HCT116 (cell line): ENCODE results near the gene CPTP. TPM values are rescaled to one million over a fixed set of nuclear protein-coding genes. Genes with fewer than 3 reads are reported as not detected.

Experiments used
- ATAC-seq: fragments of 200-7000 bp; cut with Tn5 transposase; 2 replicates; pipeline ENCODE4 v1.9.1; 2020; ENCODE audit warnings: mild to moderate bottlenecking, moderate library complexity
- BruUV-seq: library from RNA; stranded (reverse); fragments of 400-500 nt; replicated peaks from 2 replicates; lab custom pipeline; 2021; lab: Mats Ljungman, UMichigan
- CTCF ChIA-PET: fragments of 300-600 bp; sonication (Branson Sonifier 250); formaldehyde crosslinking; loops from one replicate; lab custom pipeline; 2021; ENCODE audit warnings: antibody characterized with exemption; lab: Charles Lee
- POLR2A ChIA-PET: fragments of 300-600, 350-600 bp; sonication (Branson Sonifier 250); formaldehyde crosslinking; loops from one replicate; lab custom pipeline; 2021; ENCODE audit warnings: antibody characterized with exemption; lab: Charles Lee
- RAD21 ChIA-PET, 2 experiments: fragments of 300-600 bp; sonication (Branson Sonifier 250); formaldehyde crosslinking; loops; one replicate each; lab custom pipeline; 2023; ENCODE audit warnings: low total read pairs in 2 of 2; ENCODE audit not compliant: uncharacterized antibody in 2 of 2, unreplicated experiment in 2 of 2, low non-redundant PET in 1 of 2; lab: Charles Lee
- DNase-seq: peaks from one replicate; pipeline ENCODE4 v3.0.0-alpha.2; 2010; ENCODE audit warnings: low read depth, low spot score
- H2AFZ ChIP-seq: fragments of 200-600 bp; shearing (Covaris generic), sonication (generic); 2 replicates; pipeline ENCODE4 v1.6.1; 2017; ENCODE audit warnings: low read depth, mixed run types, mixed read lengths, antibody characterized with exemption, low read length; ENCODE audit not compliant: poor library complexity, severe bottlenecking
- H3K27ac ChIP-seq: 2 replicates; pipeline ENCODE4 v1.5.1; 2012; ENCODE audit warnings: low read depth, low read length
- H3K27me3 ChIP-seq: fragments of 200-600 bp; sonication (generic); 2 replicates; pipeline ENCODE4 v1.6.1; 2016; ENCODE audit warnings: mixed run types, low read length, mixed read lengths; ENCODE audit not compliant: insufficient read depth
- H3K36me3 ChIP-seq, 2 experiments: fragments of 200-500 bp in 1 of 2; fragments of 200-600 bp in 1 of 2; sonication (Bioruptor generic) in 1 of 2; sonication (generic) in 1 of 2; 2 replicates each; pipeline versions ENCODE4 v1.5.1 to v1.6.1; 2014 to 2016; ENCODE audit warnings: low read length in 2 of 2, inconsistent platforms in 1 of 2, mixed read lengths in 1 of 2, mixed run types in 1 of 2; ENCODE audit not compliant: insufficient read depth in 2 of 2, control insufficient read depth in 1 of 2
- H3K4me1 ChIP-seq, 2 experiments: fragments of 200-600 bp in 1 of 2; sonication (generic) in 1 of 2; 2 replicates each; pipeline versions ENCODE4 v1.5.1 to v1.6.1; 2012 to 2017; ENCODE audit warnings: low read length in 2 of 2, inconsistent platforms in 1 of 2, mild to moderate bottlenecking in 1 of 2, mixed read lengths in 1 of 2, mixed run types in 1 of 2, moderate library complexity in 1 of 2; ENCODE audit not compliant: insufficient read depth in 2 of 2, control insufficient read depth in 1 of 2
- H3K4me2 ChIP-seq: fragments of 200-600 bp; sonication (generic); 2 replicates; pipeline ENCODE4 v1.6.1; 2017; ENCODE audit warnings: mixed run types, low read length, mixed read lengths
- H3K4me3 ChIP-seq, 2 experiments: fragments of 200-600 bp in 1 of 2; sonication (generic) in 1 of 2; replicated peaks in 1 of 2; 2 replicates each; pipeline ENCODE4 v1.5.1; 2011 to 2016; ENCODE audit warnings: low read length in 2 of 2, control low read depth in 1 of 2, low read depth in 1 of 2, mild to moderate bottlenecking in 1 of 2, mixed read lengths in 1 of 2, mixed run types in 1 of 2
- H3K79me2 ChIP-seq: fragments of 200-600 bp; sonication (generic); 2 replicates; pipeline ENCODE4 v1.6.1; 2017; ENCODE audit warnings: mild to moderate bottlenecking, mixed run types, low read length, moderate library complexity, mixed read lengths; ENCODE audit not compliant: insufficient read depth
- H3K9ac ChIP-seq: fragments of 200-600 bp; sonication (generic); 2 replicates; pipeline ENCODE4 v1.6.1; 2016; ENCODE audit warnings: low read length, mixed read lengths
- H3K9me2 ChIP-seq: fragments of 200-600 bp; sonication (generic), shearing (Covaris generic); 2 replicates; pipeline ENCODE4 v1.6.1; 2017; ENCODE audit warnings: mixed run types, mild to moderate bottlenecking, moderate library complexity; ENCODE audit not compliant: insufficient read depth
- H3K9me3 ChIP-seq, 2 experiments: fragments of 200-500 bp in 1 of 2; fragments of 200-600 bp in 1 of 2; sonication (Bioruptor generic) in 1 of 2; sonication (generic) in 1 of 2; 2 replicates each; pipeline ENCODE4 v1.6.1; 2014 to 2017; ENCODE audit warnings: low read length in 2 of 2, mixed read lengths in 2 of 2, inconsistent platforms in 1 of 2, low read depth in 1 of 2, mild to moderate bottlenecking in 1 of 2, mixed run types in 1 of 2, moderate library complexity in 1 of 2; ENCODE audit not compliant: control insufficient read depth in 1 of 2, insufficient read depth in 1 of 2
- H4K20me1 ChIP-seq: fragments of 200-600 bp; sonication (generic), shearing (Covaris generic); 2 replicates; pipeline ENCODE4 v1.6.1; 2017; ENCODE audit warnings: mixed run types, mild to moderate bottlenecking, moderate library complexity; ENCODE audit not compliant: insufficient read depth
- CBX3 ChIP-seq: IDR thresholded peaks from 2 replicates; pipeline ENCODE4 v1.6.1; 2012; ENCODE audit warnings: low read depth
- CEBPB ChIP-seq: IDR thresholded peaks from 2 replicates; pipeline ENCODE4 v1.6.1; 2012; ENCODE audit warnings: low read depth
- EZH2 ChIP-seq: fragments of 200-600 bp; sonication (generic); IDR thresholded peaks from 2 replicates; pipeline ENCODE4 v1.6.1; 2017; ENCODE audit warnings: antibody characterized with exemption, mixed run types
- FOSL1 ChIP-seq: IDR thresholded peaks from 2 replicates; pipeline ENCODE4 v1.6.1; 2012; ENCODE audit warnings: low read depth
- JUND ChIP-seq: IDR thresholded peaks from 2 replicates; pipeline ENCODE4 v1.6.1; 2012
- POLR2AphosphoS5 ChIP-seq: IDR thresholded peaks from 2 replicates; pipeline ENCODE4 v1.6.1; 2011; ENCODE audit warnings: mild to moderate bottlenecking, low read depth, low read length, moderate library complexity
- RAD21 ChIP-seq: IDR thresholded peaks from 2 replicates; pipeline ENCODE4 v1.6.1; 2012; ENCODE audit warnings: low read depth, mild to moderate bottlenecking
- SRF ChIP-seq: IDR thresholded peaks from 2 replicates; pipeline ENCODE4 v1.6.1; 2012; ENCODE audit warnings: low read depth
- TCF7L2 ChIP-seq: IDR thresholded peaks from 2 replicates; pipeline ENCODE4 v1.7.0; 2011; ENCODE audit warnings: borderline replicate concordance, inconsistent platforms; ENCODE audit not compliant: insufficient read depth, insufficient read length; ENCODE audit errors: extremely low read depth
- YY1 ChIP-seq: IDR thresholded peaks from 2 replicates; pipeline ENCODE4 v1.6.1; 2011; ENCODE audit warnings: low read length, low read depth, moderate library complexity, mild to moderate bottlenecking; ENCODE audit not compliant: insufficient replicate concordance; ENCODE audit errors: extremely low read depth
- intact Hi-C: fragments of 100-400 bp; cut with micrococcal nuclease; formaldehyde crosslinking; loops from 2 replicates; pipeline ENCODE4 v1.10.0; 2022
- total RNA-seq: library from RNA; stranded (reverse); gene quantifications from one replicate; pipeline ENCODE4 v1.2.1, GENCODE V29; 2021; ENCODE audit not compliant: unreplicated experiment
- TF ChIP-seq, protein P1 (sequence below): IDR thresholded peaks from 2 replicates; pipeline ENCODE4 v1.6.1; 2012; ENCODE audit warnings: low read depth
- TF ChIP-seq, protein P2 (sequence below): IDR thresholded peaks from 2 replicates; pipeline ENCODE4 v1.6.1; 2012
- TF ChIP-seq, protein P3 (sequence below), 3 experiments: fragments of 200-600 bp in 1 of 3; sonication (generic) in 1 of 3; IDR thresholded peaks in 2 of 3; conservative IDR thresholded peaks in 1 of 3; 2 replicates each; pipeline ENCODE4 v1.5.1; 2012 to 2017; ENCODE audit warnings: low read depth in 2 of 3, low read length in 2 of 3, antibody characterized with exemption in 1 of 3, borderline replicate concordance in 1 of 3, control low read depth in 1 of 3, mild to moderate bottlenecking in 1 of 3, mixed read lengths in 1 of 3, mixed run types in 1 of 3, moderate library complexity in 1 of 3; ENCODE audit not compliant: insufficient read depth in 1 of 3
- TF ChIP-seq, protein P4 (sequence below): IDR thresholded peaks from 2 replicates; pipeline ENCODE4 v1.6.1; 2011; ENCODE audit warnings: mild to moderate bottlenecking, low read length, moderate library complexity; ENCODE audit not compliant: insufficient replicate concordance; ENCODE audit errors: extremely low read depth

Gene CPTP
- total RNA-seq, 1 experiment from 2014 or later = 16.3 TPM

DNA sequence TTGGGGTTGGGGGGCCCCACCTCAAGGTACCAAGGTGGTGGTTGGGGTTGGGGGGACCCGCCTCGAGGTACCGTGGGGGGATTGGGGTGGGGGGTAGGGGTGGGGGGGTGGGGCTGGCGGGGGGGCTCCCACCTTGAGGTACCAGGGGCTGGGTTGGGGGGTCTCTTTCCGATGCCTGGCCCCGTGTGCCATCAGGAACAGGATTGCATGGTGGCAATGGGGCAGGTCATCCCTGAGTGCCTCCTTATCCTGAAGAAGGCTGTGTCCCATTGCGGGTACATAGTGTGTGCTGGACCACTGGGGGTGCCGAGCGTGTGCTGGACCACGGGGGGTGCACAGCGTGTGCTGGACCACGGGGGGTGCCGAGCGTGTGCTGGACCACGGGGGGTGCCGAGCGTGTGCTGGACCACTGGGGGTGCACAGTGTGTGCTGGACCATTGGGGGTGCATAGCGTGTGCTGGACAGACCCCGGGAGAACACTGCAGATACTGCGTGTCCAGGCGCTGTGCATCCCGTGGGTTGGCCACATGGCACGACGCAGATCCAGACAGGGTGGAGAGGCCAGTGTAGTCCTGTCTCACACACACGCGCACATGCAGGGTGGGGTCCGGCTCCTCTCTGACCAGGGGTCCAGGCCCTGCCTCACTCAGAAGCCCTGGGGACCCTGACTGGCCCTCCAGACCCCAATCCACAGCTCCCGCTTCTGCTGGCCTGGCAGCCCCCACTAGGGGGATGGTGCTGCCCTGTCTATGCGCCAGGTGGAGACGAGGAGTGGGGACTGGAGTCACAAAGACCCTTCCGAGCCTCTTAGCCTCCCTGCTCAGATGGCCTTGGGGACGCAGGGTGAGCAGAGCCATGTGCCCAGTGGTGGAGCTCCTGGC, 40.1 kb upstream of the CPTP start (continued):
- TF ChIP-seq, protein P1, sequence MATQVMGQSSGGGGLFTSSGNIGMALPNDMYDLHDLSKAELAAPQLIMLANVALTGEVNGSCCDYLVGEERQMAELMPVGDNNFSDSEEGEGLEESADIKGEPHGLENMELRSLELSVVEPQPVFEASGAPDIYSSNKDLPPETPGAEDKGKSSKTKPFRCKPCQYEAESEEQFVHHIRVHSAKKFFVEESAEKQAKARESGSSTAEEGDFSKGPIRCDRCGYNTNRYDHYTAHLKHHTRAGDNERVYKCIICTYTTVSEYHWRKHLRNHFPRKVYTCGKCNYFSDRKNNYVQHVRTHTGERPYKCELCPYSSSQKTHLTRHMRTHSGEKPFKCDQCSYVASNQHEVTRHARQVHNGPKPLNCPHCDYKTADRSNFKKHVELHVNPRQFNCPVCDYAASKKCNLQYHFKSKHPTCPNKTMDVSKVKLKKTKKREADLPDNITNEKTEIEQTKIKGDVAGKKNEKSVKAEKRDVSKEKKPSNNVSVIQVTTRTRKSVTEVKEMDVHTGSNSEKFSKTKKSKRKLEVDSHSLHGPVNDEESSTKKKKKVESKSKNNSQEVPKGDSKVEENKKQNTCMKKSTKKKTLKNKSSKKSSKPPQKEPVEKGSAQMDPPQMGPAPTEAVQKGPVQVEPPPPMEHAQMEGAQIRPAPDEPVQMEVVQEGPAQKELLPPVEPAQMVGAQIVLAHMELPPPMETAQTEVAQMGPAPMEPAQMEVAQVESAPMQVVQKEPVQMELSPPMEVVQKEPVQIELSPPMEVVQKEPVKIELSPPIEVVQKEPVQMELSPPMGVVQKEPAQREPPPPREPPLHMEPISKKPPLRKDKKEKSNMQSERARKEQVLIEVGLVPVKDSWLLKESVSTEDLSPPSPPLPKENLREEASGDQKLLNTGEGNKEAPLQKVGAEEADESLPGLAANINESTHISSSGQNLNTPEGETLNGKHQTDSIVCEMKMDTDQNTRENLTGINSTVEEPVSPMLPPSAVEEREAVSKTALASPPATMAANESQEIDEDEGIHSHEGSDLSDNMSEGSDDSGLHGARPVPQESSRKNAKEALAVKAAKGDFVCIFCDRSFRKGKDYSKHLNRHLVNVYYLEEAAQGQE = no peak
- TF ChIP-seq POLR2AphosphoS5 (no peak), TCF7L2 (no peak), CBX3 (no peak), CEBPB (no peak)
- TF ChIP-seq, protein P2, sequence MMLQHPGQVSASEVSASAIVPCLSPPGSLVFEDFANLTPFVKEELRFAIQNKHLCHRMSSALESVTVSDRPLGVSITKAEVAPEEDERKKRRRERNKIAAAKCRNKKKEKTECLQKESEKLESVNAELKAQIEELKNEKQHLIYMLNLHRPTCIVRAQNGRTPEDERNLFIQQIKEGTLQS = no peak
- TF ChIP-seq, all 23 proteins: peak for 0

DNA sequence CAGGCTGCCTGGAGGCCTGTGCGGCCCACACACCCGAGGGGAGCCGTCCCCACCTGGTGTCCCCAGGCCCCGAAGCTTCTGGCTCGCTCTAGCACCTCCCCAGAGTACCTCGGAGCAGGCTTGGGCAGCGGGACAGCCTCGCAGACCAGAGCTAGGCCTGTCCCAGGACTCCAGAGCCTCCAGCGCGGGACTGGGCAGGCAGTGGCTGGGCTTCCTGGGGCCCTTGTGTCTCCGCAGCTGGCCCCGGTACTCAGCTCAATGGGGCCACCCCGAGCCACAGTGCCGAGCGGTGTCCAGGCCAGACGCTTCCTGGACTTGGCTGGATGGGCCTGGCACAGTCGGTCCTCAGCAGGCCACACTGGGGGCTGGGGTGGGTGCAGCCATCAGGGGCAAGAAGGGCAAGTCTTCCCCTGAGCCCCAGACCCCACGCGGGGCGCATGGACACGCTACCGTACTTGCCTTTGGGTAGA, 39.5 kb upstream of the CPTP start:
- Histone ChIP-seq H3K4me1 (peaks cover 0 to 23% of the 10 kb centered on the region in 2 experiments; a peak in 3 of 4 replicates), H3K27ac (no peak overlapping the region; the same call in 1 of the 2 replicates), H3K36me3 (no peaks in the 10 kb centered on the region), H3K4me3 (no peak overlapping the region), H3K27me3 (no peaks in the 10 kb centered on the region), H2AFZ (no peak overlapping the region), H3K9me3 (no peaks in the 10 kb centered on the region), H3K9ac (no peak overlapping the region), H3K9me2 (no peaks in the 10 kb centered on the region), H4K20me1 (no peaks in the 10 kb centered on the region), H3K4me2 (no peak overlapping the region), H3K79me2 (no peaks in the 10 kb centered on the region)
- ChIA-PET CTCF (no interaction called here), POLR2A (no interaction called here), RAD21 (no interaction called here)
- no peak for ATAC-seq
- no TSS peak for BruUV-seq
- intact Hi-C loops = no loop called here
- no peak for DNase-seq
- no peak for TF ChIP-seq YY1
- TF ChIP-seq, protein P3, sequence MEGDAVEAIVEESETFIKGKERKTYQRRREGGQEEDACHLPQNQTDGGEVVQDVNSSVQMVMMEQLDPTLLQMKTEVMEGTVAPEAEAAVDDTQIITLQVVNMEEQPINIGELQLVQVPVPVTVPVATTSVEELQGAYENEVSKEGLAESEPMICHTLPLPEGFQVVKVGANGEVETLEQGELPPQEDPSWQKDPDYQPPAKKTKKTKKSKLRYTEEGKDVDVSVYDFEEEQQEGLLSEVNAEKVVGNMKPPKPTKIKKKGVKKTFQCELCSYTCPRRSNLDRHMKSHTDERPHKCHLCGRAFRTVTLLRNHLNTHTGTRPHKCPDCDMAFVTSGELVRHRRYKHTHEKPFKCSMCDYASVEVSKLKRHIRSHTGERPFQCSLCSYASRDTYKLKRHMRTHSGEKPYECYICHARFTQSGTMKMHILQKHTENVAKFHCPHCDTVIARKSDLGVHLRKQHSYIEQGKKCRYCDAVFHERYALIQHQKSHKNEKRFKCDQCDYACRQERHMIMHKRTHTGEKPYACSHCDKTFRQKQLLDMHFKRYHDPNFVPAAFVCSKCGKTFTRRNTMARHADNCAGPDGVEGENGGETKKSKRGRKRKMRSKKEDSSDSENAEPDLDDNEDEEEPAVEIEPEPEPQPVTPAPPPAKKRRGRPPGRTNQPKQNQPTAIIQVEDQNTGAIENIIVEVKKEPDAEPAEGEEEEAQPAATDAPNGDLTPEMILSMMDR (IDR thresholded peaks at IDR 0.05 in 2 of 3, conservative IDR thresholded peaks at IDR 0.05 in 1 of 3; ENCODE audit: borderline replicate concordance in 1 of 3, insufficient read depth in 1 of 3, low read depth in 2 of 3, low read length in 2 of 3) = no peak
- no peak for TF ChIP-seq SRF
- no peak for TF ChIP-seq CBX3
- no peak for TF ChIP-seq FOSL1
- no peak for TF ChIP-seq RAD21
- TF ChIP-seq EZH2 = no peak
- no peak for TF ChIP-seq TCF7L2
- TF ChIP-seq, protein P4, sequence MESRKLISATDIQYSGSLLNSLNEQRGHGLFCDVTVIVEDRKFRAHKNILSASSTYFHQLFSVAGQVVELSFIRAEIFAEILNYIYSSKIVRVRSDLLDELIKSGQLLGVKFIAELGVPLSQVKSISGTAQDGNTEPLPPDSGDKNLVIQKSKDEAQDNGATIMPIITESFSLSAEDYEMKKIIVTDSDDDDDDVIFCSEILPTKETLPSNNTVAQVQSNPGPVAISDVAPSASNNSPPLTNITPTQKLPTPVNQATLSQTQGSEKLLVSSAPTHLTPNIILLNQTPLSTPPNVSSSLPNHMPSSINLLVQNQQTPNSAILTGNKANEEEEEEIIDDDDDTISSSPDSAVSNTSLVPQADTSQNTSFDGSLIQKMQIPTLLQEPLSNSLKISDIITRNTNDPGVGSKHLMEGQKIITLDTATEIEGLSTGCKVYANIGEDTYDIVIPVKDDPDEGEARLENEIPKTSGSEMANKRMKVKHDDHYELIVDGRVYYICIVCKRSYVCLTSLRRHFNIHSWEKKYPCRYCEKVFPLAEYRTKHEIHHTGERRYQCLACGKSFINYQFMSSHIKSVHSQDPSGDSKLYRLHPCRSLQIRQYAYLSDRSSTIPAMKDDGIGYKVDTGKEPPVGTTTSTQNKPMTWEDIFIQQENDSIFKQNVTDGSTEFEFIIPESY = no peak
- no peak for TF ChIP-seq JUND
- TF ChIP-seq, protein P2 = no peak
